ENCODE data around the gene TMX2.

Gene TMX2

GRCh38 chr11:57729479-57729878 lies 17.1 kb downstream of the TMX2 start:
- TF ChIP-seq, protein P1, sequence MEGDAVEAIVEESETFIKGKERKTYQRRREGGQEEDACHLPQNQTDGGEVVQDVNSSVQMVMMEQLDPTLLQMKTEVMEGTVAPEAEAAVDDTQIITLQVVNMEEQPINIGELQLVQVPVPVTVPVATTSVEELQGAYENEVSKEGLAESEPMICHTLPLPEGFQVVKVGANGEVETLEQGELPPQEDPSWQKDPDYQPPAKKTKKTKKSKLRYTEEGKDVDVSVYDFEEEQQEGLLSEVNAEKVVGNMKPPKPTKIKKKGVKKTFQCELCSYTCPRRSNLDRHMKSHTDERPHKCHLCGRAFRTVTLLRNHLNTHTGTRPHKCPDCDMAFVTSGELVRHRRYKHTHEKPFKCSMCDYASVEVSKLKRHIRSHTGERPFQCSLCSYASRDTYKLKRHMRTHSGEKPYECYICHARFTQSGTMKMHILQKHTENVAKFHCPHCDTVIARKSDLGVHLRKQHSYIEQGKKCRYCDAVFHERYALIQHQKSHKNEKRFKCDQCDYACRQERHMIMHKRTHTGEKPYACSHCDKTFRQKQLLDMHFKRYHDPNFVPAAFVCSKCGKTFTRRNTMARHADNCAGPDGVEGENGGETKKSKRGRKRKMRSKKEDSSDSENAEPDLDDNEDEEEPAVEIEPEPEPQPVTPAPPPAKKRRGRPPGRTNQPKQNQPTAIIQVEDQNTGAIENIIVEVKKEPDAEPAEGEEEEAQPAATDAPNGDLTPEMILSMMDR (IDR thresholded peaks at IDR 0.05; ENCODE audit: unreplicated experiment in 3 of 3) = no peak
- no peaks in the 10 kb centered on the region for H3K9me3 Mint-ChIP-seq
- no peak overlapping the region for H3K4me3 Mint-ChIP-seq
- H3K27me3 Mint-ChIP-seq (ENCODE audit: low read depth) = no peaks in the 10 kb centered on the region
- no peak overlapping the region for H3K27ac Mint-ChIP-seq
- no peaks in the 10 kb centered on the region for H3K4me1 Mint-ChIP-seq
- H3K36me3 Mint-ChIP-seq (ENCODE audit: low read depth) = peaks cover 13% of the 10 kb centered on the region

- peaks cover 20% of the 10 kb centered on the region for H3K36me3 Mint-ChIP-seq (ENCODE audit: low read depth)
Observed at GRCh38 chr11:57732661-57733060, 20.3 kb downstream of the TMX2 start.

DNA sequence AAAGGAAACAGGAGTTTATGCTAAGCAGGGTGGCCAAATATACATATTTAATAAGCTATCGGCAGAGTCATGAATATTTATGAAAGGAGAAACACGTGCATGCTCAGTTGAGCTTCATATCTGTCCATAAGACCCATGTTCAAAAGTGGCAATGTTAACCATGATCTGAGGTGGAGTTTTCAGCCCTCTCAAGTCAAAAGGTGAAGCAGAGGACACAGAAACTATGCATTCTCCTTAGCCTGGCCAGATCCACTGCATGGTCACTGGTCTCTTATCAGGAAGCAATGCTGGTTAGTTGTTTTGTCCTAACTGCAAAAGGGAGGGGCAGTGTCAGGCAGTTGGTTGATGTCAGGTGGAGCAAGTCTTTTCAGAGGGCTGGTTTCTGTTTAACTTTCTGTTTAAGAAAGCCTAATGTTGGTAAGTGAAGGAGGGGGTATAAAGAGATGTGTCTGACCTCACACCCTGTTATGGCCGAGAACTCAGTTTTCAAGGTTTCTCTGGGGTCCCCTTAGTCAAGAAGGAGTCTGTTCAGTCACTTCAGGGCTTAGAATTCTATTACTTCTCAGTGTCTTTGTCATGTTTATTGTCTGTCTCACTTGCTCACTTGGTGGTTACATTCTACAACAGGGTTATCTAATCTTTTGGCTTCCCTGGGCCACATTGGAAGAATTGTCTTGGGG lies 23.4 kb downstream of the TMX2 start:
- Mint-ChIP-seq H3K4me1 (peaks cover under 1% of the 10 kb centered on the region), H3K36me3 (ENCODE audit: low read depth) (peaks cover 35% of the 10 kb centered on the region), H3K9me3 (no peaks in the 10 kb centered on the region), H3K4me3 (no peak overlapping the region), H3K27me3 (ENCODE audit: low read depth) (no peaks in the 10 kb centered on the region), H3K27ac (peak overlapping the region in 1 of 3 experiments; percentile 72)
- TF ChIP-seq, protein P1 (IDR thresholded peaks at IDR 0.05; ENCODE audit: unreplicated experiment in 3 of 3) = no peak

More at GRCh38 chr11:57732661-57733060, 20.3 kb downstream of the TMX2 start:
- H3K4me1 Mint-ChIP-seq = no peaks in the 10 kb centered on the region
- no peaks in the 10 kb centered on the region for H3K9me3 Mint-ChIP-seq
- no peaks in the 10 kb centered on the region for H3K27me3 Mint-ChIP-seq (ENCODE audit: low read depth)
- H3K27ac Mint-ChIP-seq = no peak overlapping the region
- TF ChIP-seq, protein P1 (IDR thresholded peaks at IDR 0.05; ENCODE audit: unreplicated experiment in 3 of 3) = no peak
- no peak overlapping the region for H3K4me3 Mint-ChIP-seq

GRCh38 chr11:57741132-57742086 lies 29.0 kb downstream of the TMX2 start, which contains the start of gene SELENOH:
TSS of gene SELENOH (plus strand) at chr11:57741491. CDS start at chr11:57741596, 105 bp downstream.
- no peaks in the 10 kb centered on the region for H3K9me3 Mint-ChIP-seq
- TF ChIP-seq, protein P1 (IDR thresholded peaks at IDR 0.05; ENCODE audit: unreplicated experiment in 3 of 3) = no peak
- peak within 1 kb of the TSS; percentile 97 to 99 (median 98) for H3K27ac Mint-ChIP-seq
- H3K4me1 Mint-ChIP-seq = peaks cover 18% of the 10 kb centered on the region
- peaks cover 61% of the 10 kb centered on the region for H3K36me3 Mint-ChIP-seq (ENCODE audit: low read depth)
- peak within 1 kb of the TSS; percentile 95 to 99 (median 97) for H3K4me3 Mint-ChIP-seq
- H3K27me3 Mint-ChIP-seq (ENCODE audit: low read depth) = peaks cover 7% of the 10 kb centered on the region

DNA sequence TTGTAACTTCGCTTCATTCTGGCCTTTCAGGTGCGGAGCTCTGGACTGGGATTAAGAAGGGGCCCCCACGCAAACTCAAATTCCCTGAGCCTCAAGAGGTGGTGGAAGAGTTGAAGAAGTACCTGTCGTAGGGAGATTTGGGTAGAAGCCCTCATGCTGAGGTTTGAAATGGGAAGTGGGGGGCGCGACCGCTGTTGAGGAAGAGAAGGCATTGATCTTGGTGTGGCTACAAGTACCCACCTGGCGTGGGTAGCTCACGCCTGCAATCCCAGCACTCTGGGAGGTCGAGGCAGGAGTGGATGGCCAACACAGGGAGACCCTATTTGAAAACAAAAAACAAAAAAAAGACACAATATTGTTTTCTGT lies 29.7 kb downstream of the TMX2 start:
- H3K27ac Mint-ChIP-seq = peak overlapping the region; percentile 97 to 99 (median 98)
- no peaks in the 10 kb centered on the region for H3K9me3 Mint-ChIP-seq
- peaks cover 7% of the 10 kb centered on the region for H3K27me3 Mint-ChIP-seq (ENCODE audit: low read depth)
- H3K4me3 Mint-ChIP-seq = peak overlapping the region; percentile 95 to 99 (median 97)
- TF ChIP-seq, protein P1 (IDR thresholded peaks at IDR 0.05; ENCODE audit: unreplicated experiment in 3 of 3) = no peak
- peaks cover 62% of the 10 kb centered on the region for H3K36me3 Mint-ChIP-seq (ENCODE audit: low read depth)
- H3K4me1 Mint-ChIP-seq = peaks cover 18% of the 10 kb centered on the region

Data from nephron (organoid).